ENCODE measurements around the gene SMAD3. TPM values are rescaled to one million over a fixed set of nuclear protein-coding genes. Genes with fewer than 3 reads are reported as not detected.

Gene SMAD3
- total and polyA plus RNA-seq, 10 of the 15 experiments (the other 5 are each of a cell fraction or from before 2014, with no cell fraction given) = 5.6 to 43.2 (median 16.0) TPM

DNA sequence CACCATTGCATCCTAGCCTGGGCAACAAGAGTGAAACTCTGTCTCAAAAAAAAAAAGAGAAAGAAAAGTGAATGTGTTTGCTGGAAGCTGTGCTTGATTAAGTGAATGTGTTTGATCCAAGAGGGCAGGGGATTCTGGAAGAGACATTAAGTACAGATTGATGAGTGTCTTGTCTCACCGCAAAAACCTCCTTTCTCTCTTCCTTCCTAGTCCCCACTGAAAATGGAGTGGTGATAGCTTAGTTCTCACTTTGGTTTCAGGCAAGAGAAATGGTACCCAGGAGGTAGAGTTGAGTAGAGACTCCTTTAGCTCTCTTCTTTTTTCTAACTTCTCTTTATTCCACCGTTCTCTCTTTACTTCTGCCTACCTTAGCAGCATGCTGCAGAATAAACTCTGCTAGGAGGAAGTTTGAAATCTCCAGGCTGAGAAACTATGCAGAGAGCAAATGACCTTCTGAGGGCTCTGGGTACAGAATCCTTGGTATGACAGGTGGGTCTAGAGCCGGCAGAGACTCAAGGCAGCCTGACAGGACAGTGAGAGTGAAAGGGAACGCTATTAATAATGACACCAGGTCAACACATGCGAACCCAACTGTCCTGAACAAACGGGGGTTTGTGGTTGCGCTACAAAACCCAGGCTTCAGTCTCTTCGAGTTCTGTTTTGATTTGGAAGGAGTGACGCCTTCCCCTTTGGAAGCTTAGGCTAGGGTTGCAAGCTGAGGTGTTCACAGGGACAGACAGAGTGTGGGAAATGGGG, 74.9 kb downstream of the SMAD3 start (continued):
- TF ChIP-seq ZBTB40 (IDR thresholded peaks at IDR 0.05; ENCODE audit: borderline replicate concordance) (no peak), MTA3 (IDR thresholded peaks at IDR 0.05; ENCODE audit: borderline replicate concordance, low read length) (peak; percentile 73), DPF2 (IDR thresholded peaks at IDR 0.05) (0 out of 2 replicates have a peak, but pooled peaks have one; percentile 37), ZZZ3 (IDR thresholded peaks at IDR 0.05; ENCODE audit: control insufficient read depth, insufficient read length, low read depth) (no peak), ATF2 (IDR thresholded peaks at IDR 0.05; ENCODE audit: low read length) (peak; percentile 81), SP1 (IDR thresholded peaks at IDR 0.05; ENCODE audit: low read depth, low read length) (no peak), SMARCA5 (IDR thresholded peaks at IDR 0.05) (no peak), BHLHE40 (IDR thresholded peaks at IDR 0.05; ENCODE audit: borderline replicate concordance in 1 of 2, low read depth in 2 of 2, low read length in 1 of 2) (peak; percentile 14 to 55; a peak in 2 of 4 replicates), SPI1 (IDR thresholded peaks at IDR 0.05; ENCODE audit: borderline replicate concordance, insufficient read depth, low read depth, low read length) (peak; percentile 20; the same call in 1 of the 2 replicates), BMI1 (IDR thresholded peaks at IDR 0.05; ENCODE audit: borderline replicate concordance) (no peak), ETV6 (conservative IDR thresholded peaks at IDR 0.05 in 1 of 2, IDR thresholded peaks at IDR 0.05 in 1 of 2; ENCODE audit: borderline replicate concordance in 1 of 2, low read depth in 1 of 2) (0 out of 4 replicates have a peak, but pooled peaks of 1 of the 2 experiments have one; percentile 47), E2F4 (IDR thresholded peaks at IDR 0.05; ENCODE audit: low read depth, low read length) (no peak), MYC (IDR thresholded peaks at IDR 0.05; ENCODE audit: insufficient read depth, insufficient read length, insufficient replicate concordance, low read length, severe bottlenecking) (no peak), POLR2A (IDR thresholded peaks at IDR 0.05; ENCODE audit: low read depth, low read length) (no peak), RELA (IDR thresholded peaks at IDR 0.05; ENCODE audit: borderline replicate concordance, partially characterized antibody) (no peak), HDAC2 (IDR thresholded peaks at IDR 0.05) (no peak)
- TF ChIP-seq, protein P1, sequence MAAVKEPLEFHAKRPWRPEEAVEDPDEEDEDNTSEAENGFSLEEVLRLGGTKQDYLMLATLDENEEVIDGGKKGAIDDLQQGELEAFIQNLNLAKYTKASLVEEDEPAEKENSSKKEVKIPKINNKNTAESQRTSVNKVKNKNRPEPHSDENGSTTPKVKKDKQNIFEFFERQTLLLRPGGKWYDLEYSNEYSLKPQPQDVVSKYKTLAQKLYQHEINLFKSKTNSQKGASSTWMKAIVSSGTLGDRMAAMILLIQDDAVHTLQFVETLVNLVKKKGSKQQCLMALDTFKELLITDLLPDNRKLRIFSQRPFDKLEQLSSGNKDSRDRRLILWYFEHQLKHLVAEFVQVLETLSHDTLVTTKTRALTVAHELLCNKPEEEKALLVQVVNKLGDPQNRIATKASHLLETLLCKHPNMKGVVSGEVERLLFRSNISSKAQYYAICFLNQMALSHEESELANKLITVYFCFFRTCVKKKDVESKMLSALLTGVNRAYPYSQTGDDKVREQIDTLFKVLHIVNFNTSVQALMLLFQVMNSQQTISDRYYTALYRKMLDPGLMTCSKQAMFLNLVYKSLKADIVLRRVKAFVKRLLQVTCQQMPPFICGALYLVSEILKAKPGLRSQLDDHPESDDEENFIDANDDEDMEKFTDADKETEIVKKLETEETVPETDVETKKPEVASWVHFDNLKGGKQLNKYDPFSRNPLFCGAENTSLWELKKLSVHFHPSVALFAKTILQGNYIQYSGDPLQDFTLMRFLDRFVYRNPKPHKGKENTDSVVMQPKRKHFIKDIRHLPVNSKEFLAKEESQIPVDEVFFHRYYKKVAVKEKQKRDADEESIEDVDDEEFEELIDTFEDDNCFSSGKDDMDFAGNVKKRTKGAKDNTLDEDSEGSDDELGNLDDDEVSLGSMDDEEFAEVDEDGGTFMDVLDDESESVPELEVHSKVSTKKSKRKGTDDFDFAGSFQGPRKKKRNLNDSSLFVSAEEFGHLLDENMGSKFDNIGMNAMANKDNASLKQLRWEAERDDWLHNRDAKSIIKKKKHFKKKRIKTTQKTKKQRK (IDR thresholded peaks at IDR 0.05; ENCODE audit: low read depth, low read length) = no peak
- TF ChIP-seq, protein P2, sequence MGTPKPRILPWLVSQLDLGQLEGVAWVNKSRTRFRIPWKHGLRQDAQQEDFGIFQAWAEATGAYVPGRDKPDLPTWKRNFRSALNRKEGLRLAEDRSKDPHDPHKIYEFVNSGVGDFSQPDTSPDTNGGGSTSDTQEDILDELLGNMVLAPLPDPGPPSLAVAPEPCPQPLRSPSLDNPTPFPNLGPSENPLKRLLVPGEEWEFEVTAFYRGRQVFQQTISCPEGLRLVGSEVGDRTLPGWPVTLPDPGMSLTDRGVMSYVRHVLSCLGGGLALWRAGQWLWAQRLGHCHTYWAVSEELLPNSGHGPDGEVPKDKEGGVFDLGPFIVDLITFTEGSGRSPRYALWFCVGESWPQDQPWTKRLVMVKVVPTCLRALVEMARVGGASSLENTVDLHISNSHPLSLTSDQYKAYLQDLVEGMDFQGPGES (IDR thresholded peaks at IDR 0.05) = no peak
